Effector memory CD4-positive, alpha-beta T cell (primary cell): ENCODE data around the gene ANLN.

Experiments used
- DNase-seq, 3 donors: peaks; one replicate each; pipeline ENCODE4 v3.0.0-alpha.2; 2020
- H3K27ac ChIP-seq: 2 replicates; pipeline ENCODE4 v1.7.0; 2013; ENCODE audit warnings: mild to moderate bottlenecking, low read length, moderate library complexity; ENCODE audit not compliant: insufficient read depth, poor library complexity, severe bottlenecking
- H3K27me3 ChIP-seq: replicated peaks from 2 replicates; pipeline ENCODE4 v1.7.0; 2013; ENCODE audit warnings: mild to moderate bottlenecking, low read length; ENCODE audit not compliant: insufficient read depth, control insufficient read depth, poor library complexity, severe bottlenecking
- H3K36me3 ChIP-seq: 2 replicates; pipeline ENCODE4 v1.7.0; 2013; ENCODE audit warnings: mild to moderate bottlenecking, low read length, moderate library complexity; ENCODE audit not compliant: control insufficient read depth, insufficient read depth
- H3K4me1 ChIP-seq: 2 replicates; pipeline ENCODE4 v1.7.0; 2013; ENCODE audit warnings: low read length, mild to moderate bottlenecking; ENCODE audit not compliant: control insufficient read depth, insufficient read depth, poor library complexity, severe bottlenecking
- H3K4me3 ChIP-seq: 2 replicates; pipeline ENCODE4 v1.7.0; 2013; ENCODE audit warnings: low read length, low read depth, mild to moderate bottlenecking; ENCODE audit not compliant: insufficient read depth, poor library complexity, severe bottlenecking
- H3K9me3 ChIP-seq: 2 replicates; pipeline ENCODE4 v1.7.0; 2013; ENCODE audit warnings: mild to moderate bottlenecking, low read length, moderate library complexity; ENCODE audit not compliant: control insufficient read depth

Gene ANLN

GRCh38 chr7:36407636-36408550 lies 18.2 kb downstream of the ANLN start:
- H3K4me1 ChIP-seq: no peaks in the 10 kb centered on the region
- H3K27me3 ChIP-seq: no peaks in the 10 kb centered on the region
- no peak overlapping the region for H3K27ac ChIP-seq
- no peak for DNase-seq
- H3K4me3 ChIP-seq: no peak overlapping the region
- H3K9me3 ChIP-seq: no peaks in the 10 kb centered on the region
- H3K36me3 ChIP-seq: no peaks in the 10 kb centered on the region

DNA sequence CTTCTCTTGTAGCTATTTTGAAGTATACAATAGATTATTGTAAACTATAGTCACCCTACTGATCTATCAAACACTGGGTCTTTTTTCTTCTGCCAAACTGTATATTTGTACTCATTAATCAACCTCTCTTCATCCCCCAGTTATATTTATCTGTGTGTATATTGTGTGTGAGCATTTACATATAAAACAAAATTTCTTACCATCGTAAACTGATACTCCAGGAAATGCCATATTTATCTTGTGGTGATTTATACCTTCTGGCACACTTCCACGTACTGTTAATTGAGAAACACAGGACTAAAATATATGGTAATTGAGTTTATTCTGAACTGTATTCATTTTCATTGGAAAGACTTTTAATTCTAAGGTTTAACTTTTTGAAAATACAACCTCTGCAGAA lies 18.9 kb downstream of the ANLN start:
- no peak for DNase-seq
- Histone ChIP-seq H3K9me3 (no peaks in the 10 kb centered on the region), H3K4me1 (no peaks in the 10 kb centered on the region), H3K4me3 (no peak overlapping the region), H3K27me3 (no peaks in the 10 kb centered on the region), H3K27ac (no peak overlapping the region), H3K36me3 (no peaks in the 10 kb centered on the region)

DNA sequence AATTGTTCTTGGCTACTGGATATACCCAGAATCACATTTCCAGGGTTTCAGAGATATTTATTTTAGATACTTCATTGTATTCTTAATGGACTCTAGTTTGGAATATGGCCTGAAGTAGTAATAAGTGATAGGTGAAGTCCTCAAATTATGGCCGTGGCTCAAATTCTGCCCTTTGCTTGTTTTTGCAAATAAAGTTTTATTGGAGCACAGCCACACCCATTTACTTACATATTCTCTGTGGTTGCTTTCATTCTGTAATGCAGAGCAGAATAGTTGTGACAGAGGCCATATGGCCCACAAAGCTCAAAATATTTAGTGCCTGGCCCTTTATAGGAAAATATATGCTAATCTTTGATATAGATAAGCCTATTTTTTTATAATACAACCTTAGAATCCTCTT lies 19.5 kb downstream of the ANLN start:
- Histone ChIP-seq H3K27me3 (no peaks in the 10 kb centered on the region), H3K9me3 (no peaks in the 10 kb centered on the region), H3K4me3 (no peak overlapping the region), H3K36me3 (no peaks in the 10 kb centered on the region), H3K4me1 (no peaks in the 10 kb centered on the region), H3K27ac (no peak overlapping the region)
- no peak for DNase-seq

GRCh38 chr7:36415144-36415543 lies 25.5 kb downstream of the ANLN start:
- Histone ChIP-seq H3K27ac (no peak overlapping the region), H3K27me3 (no peaks in the 10 kb centered on the region), H3K4me3 (no peak overlapping the region), H3K9me3 (no peaks in the 10 kb centered on the region), H3K4me1 (no peaks in the 10 kb centered on the region), H3K36me3 (no peaks in the 10 kb centered on the region)
- DNase-seq: no peak

- Histone ChIP-seq H3K4me3 (no peak overlapping the region), H3K27me3 (no peaks in the 10 kb centered on the region), H3K36me3 (no peaks in the 10 kb centered on the region), H3K27ac (no peak overlapping the region), H3K9me3 (no peaks in the 10 kb centered on the region), H3K4me1 (no peaks in the 10 kb centered on the region)
- DNase-seq: no peak
These were observed 26.6 kb downstream of the ANLN start for GRCh38 chr7:36416251-36416650.

DNA sequence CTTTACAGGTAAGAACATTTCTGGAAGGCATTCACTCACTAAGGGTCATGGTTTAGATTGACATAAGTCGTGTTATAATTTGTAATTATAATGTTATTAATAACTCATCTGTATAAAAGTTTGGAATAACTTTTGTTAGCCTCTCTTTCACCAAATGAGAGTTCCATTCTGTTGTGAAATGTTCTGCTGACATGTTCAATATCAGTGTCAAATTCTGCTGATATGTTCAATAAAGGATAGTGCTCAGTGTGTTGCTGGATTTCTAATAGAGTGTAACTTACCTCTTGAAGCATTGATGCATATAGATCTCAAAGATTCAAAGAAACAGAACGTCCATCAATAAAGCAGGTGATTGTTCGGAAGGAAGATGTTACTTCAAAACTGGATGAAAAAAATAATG lies 30.6 kb downstream of the ANLN start:
- Histone ChIP-seq H3K27ac (no peak overlapping the region), H3K4me1 (no peaks in the 10 kb centered on the region), H3K27me3 (no peaks in the 10 kb centered on the region), H3K36me3 (no peaks in the 10 kb centered on the region), H3K4me3 (no peak overlapping the region), H3K9me3 (no peaks in the 10 kb centered on the region)
- DNase-seq: no peak

DNA sequence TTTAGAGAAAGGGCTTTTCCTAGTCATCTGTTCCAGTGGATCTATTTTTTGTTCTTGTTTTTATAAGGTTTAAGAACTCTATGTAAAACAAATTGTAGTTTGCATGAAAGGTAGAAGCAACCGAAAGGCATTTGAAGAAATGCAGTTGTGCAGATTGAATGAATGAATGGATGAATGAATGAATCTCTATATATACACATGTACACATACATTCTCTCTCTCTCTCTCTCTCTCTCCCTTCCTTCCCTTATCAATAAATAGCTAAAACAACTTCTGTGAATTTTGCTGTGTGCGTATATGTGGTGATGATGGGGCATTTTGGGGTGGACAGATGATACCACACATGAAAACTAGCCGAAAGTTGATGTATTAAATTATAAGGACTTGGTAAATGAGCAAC lies 32.4 kb downstream of the ANLN start:
- H3K4me1 ChIP-seq: no peaks in the 10 kb centered on the region
- no peaks in the 10 kb centered on the region for H3K36me3 ChIP-seq
- H3K4me3 ChIP-seq: no peak overlapping the region
- H3K27ac ChIP-seq: no peak overlapping the region
- no peak for DNase-seq
- H3K9me3 ChIP-seq: no peaks in the 10 kb centered on the region
- no peaks in the 10 kb centered on the region for H3K27me3 ChIP-seq

DNA sequence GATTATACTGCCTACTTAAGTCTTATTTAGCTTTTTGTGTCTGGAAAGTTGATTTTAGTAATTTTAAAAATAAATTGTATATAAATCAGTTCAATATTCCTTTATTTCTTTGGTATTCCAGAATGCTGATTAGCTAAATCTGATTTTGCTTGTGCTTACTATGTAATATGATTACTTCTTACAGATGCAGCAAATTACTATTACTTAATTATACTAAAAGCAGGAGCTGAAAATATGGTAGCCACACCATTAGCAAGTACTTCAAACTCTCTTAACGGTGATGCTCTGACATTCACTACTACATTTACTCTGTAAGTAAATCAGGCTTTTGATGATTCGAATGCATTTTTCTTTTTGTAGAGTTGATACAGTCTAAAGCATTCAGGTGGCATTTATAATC lies 34.0 kb downstream of the ANLN start:
- Histone ChIP-seq H3K9me3 (no peaks in the 10 kb centered on the region), H3K4me3 (no peak overlapping the region), H3K27me3 (no peaks in the 10 kb centered on the region), H3K36me3 (no peaks in the 10 kb centered on the region), H3K27ac (no peak overlapping the region), H3K4me1 (no peaks in the 10 kb centered on the region)
- no peak for DNase-seq

DNA sequence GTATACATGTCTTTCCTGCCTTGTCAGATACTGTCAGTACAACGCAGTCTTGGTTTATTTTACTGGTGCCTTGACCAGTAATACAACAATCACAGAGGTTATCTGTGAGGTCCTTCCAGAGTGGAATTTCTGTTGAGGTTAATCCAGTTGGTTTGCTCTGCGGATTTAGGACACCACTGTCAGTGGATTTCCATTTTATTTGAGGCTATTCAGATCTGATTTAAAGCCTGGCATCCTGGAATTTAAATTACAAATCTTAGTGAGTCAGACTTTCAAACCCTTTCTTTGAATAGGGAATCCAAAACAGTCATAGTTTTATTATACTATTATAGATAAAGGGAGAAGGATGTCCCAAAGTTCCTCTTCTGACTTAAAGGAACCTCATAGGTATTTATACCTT lies 40.5 kb downstream of the ANLN start:
- no peaks in the 10 kb centered on the region for H3K9me3 ChIP-seq
- H3K36me3 ChIP-seq: no peaks in the 10 kb centered on the region
- H3K27me3 ChIP-seq: no peaks in the 10 kb centered on the region
- no peaks in the 10 kb centered on the region for H3K4me1 ChIP-seq
- no peak overlapping the region for H3K27ac ChIP-seq
- DNase-seq: no peak
- no peak overlapping the region for H3K4me3 ChIP-seq

- no peak overlapping the region for H3K27ac ChIP-seq
- no peaks in the 10 kb centered on the region for H3K9me3 ChIP-seq
- H3K4me3 ChIP-seq: no peak overlapping the region
- H3K27me3 ChIP-seq: no peaks in the 10 kb centered on the region
- no peaks in the 10 kb centered on the region for H3K4me1 ChIP-seq
- no peak for DNase-seq
- H3K36me3 ChIP-seq: no peaks in the 10 kb centered on the region
These were observed 41.2 kb downstream of the ANLN start for GRCh38 chr7:36430881-36431280.
